Activated CD8-positive, alpha-beta memory T cell treated with anti-CD3 and anti-CD28 coated beads for 1 hour (primary cell): ENCODE measurements around the gene FGG.
"Not testable (repeated sequence)": the region's sequence is repeated elsewhere in the genome, so short reads cannot be mapped to it uniquely, and the experiment has no call there.

Experiments used
- DNase-seq, 2 donors: peaks; one replicate each; pipeline ENCODE4 v3.0.0-alpha.2; 2020; ENCODE audit warnings: low read depth in 1 of 2; ENCODE audit errors: extremely low read depth in 1 of 2

Gene FGG

DNA sequence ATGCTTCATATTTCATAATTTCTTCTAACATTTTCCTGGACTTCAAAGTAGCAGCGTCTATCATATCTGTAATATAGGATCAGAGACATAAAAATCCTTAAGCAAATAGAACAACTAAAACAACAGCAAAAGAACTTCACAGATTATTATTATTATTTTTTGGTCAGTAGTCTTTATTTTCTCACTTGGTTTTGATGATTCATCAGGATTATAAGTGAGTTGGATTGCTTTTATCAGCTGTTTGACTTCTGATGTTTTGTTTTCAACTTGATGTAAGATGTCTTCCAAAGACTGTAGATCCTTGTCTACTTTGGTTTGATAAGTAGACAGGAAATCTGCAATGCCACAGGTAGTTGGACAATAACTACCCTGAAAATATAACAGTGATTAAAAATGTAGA, 623 bp downstream of the FGG start:
- DNase-seq: no peak

DNA sequence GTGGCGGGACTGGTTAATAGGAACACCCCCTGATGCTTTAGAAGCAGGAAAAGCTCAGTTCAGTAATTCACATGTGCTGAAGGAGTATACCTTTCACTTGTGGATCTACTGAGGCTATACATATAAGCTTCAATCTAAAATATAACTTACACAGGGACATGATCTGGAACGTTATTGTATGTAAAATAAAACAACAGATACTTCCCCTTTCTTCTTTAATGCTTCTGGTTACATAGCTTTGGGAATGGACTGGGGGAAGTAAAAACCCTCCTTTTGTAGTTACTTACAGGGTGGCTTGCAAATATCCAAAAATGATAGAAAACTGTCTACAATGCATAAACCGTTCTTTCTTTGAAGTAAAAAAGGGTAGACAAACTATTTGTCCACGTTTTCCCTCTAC, 1.9 kb downstream of the FGG start:
- DNase-seq: no peak

DNA sequence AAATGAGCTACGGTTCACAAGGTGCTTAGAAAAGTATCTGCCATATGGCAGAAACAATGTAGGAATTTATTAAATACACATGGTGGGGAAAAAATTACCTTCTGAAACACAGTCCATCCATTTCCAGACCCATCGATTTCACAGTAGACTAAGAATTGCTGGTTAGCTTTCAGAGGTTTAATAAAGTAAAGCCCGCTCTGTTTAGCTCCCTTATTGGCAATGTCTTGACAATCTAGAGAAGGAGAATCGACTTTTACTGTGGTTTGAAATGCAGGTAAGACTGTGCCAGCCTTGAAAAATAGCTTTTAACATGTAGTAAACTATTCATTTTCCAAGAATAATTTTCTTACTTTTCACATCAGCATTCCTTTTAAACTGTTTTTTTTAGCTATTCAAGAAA, 2.9 kb downstream of the FGG start:
- no peak for DNase-seq

DNA sequence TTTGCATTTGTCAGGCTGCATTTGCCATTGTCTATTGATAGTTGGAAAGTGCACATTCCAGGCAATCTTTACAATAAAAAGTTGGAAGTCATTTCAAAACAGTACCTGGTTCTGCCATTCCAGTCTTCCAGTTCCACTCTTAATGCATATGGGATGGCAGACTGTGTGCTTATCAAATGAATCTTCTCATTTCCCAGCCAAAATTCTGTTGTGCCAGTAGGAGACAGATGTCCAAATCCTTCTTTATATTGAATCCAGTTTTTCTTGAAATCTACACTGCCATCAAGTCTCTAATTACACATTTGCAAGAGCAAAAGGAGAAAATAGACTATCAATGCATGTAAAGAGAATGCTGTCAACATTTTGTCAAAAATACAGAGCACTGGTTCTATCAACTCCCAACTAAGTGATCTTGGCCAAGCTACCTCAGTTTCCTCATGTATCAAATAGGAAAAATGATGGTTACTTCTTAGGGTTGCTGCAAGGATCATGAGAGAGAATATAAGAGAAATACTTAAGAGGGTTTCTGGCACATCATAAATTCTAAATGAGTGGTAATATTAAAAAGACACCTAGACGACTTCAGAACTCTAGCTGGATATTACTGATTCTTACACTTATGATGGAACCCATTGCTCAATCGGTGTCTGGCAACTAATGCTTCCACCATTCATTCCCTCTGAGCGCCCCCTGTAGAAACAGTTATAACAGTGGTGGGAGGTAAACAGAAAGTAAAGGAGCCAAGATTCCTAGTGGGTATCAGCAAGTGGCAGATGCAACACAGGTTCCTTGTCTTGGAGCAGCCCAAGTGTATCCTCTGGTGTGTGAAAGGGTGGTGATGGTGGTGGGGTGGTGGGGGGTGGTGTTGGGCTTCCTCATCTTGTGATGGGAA, 3.8 kb downstream of the FGG start:
- DNase-seq: no peak

DNA sequence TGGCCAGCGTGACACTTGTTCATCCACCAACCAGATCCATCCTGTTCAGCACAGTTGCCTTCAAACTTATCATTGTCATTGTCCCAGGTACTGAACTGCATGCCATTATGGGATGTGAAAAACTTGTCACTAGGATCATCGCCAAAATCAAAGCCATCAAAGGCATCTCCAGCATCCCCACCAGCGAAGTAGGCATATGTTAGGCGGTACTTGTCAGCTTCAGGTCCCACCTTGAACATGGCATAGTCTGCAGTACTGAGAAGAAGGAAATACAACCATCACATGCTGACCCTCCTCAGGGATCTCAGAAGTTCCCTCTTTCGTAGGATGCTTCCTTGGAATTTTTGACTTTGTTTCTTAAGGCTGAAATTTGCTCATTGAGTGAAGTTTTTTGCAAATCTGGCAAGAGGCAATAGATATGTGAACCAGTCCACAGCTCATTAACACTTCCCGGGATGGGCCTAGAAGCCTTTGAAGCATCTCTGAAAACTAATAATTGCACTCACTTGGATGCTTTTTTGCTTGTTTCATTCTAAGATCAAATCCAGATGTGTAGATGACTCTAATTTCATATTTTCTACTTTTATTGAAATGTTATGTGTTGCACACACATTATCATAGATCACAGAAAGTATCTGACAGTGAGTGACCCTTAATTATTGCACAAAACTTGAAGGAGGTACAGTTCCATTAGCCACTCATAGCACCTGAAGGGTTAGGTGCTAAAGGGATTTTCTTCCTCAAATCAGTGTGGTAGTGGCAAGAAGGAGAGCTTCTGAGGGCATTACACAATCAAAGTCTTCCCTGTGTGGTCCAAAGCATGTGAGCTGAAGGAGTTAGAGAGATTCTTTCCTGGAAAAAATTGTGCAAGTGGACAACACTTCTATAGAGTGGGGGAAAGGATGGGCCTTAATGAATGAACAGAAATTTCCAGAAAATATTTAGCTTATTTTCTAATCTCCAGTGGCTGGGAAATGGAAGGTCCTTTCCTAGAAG, 5.4 kb downstream of the FGG start:
- DNase-seq: no peak

DNA sequence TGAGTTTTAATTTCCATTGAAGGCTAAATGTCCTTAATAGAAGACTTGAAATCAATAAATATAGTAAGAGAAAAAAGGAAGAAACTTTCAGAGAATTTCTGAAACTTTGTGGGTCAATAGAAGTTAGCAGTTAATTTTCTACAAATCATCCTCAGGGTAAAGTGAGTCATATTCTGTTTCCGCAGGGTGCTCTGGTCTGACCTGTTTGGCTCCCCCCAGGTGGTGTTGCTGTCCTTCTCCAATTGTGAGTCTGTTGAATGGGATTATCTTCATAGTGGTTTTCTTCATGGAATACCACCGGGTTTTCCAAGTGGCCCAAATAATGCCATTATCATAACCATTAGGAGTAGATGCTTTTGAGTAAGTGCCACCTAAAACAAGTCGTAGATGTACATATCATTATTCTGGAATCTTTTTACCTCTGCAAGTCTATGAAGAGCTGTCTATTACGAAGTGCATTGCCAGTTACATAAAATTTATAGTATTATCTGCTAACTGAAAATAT, 7.7 kb downstream of the FGG start:
- DNase-seq: no peak

DNA sequence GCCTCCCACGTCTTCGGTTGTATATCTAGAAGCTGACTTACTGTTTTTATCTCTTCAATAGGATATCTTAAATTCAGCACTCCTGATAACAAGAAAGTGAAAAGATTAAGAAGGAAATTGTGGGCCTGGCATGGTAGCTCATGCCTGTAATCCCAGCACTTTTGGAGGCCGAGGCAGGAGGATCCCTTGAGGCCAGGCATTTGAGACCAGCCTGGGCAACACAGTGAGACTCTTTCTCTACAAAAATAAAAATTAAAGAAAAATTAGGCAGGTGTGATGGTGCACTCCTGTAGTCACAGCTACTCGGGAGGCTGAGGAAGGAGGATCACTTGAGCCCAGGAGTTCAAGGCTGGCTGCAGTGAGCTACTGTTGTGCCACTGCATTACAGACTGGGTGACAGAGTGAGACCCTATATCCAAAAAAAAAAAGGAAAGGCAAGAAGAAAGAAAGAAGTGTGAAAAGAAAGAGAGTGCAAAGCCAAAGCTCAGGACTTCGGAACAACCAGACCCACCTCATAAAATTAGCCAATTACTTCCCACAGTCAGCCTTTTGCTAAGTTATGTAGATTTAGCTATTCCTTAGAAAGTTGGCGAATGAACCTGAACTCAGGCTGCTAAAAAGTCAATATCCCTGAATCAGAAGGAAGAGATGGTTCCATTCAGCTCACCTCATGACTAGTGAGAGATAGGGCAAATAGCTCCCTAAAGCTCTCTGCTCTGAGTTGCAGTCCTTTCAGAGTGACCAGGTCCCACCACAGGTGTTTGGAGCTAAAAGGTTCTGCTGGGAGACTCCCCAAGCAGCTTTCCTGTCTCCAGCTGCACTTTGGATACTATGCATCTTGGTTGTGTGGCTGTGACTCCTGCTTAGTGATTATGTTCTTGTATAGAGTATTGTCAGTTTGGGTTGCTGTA, 9.2 kb downstream of the FGG start:
- DNase-seq: no peak

DNA sequence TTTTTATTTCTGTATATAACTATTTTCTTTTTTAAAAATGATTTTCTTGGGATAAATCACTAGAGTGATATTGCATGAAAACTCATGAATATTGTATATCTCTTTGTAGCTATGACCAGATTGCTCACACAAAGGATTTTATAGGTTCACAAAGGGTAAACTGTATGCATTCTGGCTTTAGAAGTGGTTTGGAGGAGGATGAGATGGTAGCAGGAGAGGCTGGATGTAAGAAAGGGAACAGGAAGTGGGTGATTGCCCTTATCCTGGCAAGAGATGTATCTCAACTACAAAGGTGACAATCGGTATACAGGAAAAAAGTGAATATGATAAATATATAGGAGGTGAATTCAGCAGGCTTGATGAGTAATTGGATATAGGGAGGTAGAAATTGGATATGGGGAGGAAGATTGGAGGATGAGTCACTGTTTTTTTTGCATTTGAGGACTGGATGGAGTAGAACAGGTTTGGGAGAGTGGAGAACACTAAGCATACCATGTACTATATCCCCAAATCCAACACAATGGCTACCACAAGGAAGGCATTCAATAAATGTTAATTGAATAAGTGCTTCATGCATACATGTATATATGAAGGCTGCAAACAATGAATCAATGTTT, 9.9 kb downstream of the FGG start:
- DNase-seq: no peak

DNA sequence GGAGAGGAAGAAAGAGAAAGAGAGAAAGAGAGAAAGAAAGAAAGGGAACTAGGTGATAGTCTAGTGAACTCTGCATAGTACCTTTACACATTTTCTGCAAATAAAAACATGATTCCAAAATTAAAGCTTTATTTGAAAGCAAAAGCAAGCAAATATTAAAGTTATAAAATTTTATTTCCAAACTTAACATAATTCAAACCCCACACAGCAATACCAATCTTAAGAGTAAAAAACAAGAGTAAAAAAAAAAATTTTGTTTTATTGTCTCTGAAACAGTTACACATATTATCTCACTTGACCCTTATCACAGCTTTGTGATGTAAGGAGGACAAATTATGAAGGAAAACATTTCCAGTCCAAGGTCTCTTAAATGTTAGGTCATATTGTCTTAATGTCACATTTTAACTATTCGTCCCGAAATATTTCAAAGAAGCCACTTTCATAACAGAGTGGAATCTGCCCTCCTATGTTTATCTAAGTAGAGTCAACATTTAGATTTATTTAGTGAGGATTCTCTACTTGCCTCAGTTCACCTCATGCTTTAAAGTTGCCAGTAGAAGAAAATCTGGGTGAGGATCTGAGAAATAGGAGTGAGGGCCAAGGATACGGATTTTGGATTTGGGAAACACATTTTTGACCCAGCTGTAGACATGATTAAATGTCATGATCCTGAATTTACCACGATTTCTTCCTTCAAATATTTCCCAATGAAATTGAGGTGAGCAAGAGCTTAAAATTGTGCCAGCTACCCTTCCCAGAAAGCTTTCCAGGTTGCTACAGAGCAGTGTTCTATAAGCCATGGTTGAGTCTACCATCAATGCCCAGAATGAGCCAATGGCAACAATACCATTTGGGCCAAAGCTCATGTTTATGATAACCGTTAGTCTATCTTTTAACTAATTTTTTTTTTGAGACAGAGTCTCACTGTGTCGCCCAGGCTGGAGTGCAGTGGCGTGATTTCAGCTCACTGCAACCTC, 14.4 kb downstream of the FGG start:
- DNase-seq: no peak

DNA sequence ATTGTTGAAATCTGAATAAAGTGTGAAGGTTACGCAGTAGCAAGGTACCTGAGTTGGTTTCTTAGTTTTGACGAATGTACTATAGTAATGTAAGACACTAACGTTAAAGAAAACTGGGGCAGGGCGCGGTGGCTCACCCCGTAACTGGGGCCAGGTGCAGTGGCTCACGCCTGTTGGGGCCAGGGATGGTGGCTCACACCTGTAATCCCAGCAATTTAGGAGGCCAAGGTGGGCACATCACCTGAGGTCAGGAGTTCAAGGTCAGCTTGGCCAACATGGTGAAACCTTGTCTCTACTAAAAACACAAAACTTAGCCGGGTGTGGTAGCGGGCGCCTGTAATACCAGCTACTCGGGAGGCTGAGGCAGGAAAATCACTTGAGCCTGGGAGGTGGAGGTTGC, 15.2 kb downstream of the FGG start:
- DNase-seq: not testable (repeated sequence)

DNA sequence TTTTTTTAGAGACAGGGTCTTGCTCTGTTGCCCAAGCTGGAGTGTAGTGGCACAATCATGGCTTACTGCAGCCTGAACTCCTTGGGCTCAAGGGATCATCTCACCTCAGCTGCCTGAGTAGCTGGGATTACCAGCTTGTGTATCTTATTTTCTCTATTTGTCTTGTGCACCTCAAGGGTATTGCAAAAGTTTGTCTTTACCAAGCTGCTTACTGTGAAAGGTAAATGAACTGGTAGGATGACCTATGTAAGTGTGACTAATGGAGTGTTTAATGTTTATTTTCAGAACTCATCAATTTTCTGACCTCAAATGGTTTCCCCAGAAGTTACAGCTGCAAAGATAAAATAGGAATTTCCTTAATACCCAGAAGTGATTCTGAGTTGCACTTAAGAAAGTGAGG, 16.6 kb downstream of the FGG start:
- DNase-seq: no peak

DNA sequence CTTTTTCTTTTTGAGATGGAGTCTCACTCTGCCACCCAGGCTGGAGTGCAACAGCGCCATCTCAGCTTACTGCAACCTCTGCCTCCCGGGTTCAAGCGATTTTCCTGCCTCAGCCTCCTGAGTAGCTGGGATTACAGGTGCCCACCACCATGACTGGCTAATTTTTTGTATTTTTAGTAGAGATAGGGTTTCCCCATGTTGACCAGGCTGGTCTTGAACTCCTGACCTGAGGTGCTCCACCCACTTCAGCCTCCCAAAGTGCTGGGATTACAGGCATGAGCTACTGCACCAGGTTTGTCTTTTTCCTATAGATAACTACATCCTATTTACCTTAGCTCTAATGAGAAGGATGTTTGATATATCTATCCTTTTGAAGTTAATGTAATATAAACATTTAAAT, 18.1 kb downstream of the FGG start:
- not testable (repeated sequence) for DNase-seq

DNA sequence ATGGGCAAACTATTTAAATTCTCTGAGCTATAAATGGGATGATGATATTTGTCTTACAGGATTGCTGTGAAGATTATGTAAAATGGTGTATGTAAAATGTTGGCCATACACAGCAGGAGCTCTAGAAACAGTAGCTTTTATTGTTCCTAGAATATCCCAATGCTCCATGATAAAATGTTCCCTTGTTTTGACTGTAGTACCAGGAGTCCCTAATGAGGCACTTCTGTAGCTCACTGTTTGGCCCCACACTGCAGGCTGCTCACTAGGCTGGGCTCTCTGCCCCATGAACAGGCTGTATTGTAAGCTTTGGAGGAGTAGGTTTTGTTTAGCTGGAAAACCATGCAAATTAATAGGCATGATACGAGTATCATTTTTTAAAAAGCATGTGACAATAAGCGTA, 18.6 kb downstream of the FGG start:
- no peak for DNase-seq

DNA sequence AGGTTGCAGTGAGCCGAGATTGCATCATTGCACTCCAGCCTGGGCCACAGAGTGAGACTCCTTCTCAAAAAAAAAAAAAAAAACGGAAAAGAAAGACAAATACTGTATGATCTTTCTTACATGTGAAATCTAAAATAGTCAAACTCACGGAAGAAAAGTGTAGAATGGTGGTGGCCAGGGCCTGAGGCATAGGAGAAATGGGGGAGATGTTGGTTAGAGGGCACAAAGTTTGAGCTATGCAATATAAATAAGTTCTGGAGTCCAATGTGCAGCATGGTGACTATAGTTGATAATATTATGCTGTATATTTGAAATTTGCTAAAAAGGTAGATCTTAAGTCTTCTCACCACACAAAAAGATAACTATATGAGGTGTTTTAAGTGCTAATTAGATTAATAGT, 20.6 kb downstream of the FGG start:
- DNase-seq: no peak

DNA sequence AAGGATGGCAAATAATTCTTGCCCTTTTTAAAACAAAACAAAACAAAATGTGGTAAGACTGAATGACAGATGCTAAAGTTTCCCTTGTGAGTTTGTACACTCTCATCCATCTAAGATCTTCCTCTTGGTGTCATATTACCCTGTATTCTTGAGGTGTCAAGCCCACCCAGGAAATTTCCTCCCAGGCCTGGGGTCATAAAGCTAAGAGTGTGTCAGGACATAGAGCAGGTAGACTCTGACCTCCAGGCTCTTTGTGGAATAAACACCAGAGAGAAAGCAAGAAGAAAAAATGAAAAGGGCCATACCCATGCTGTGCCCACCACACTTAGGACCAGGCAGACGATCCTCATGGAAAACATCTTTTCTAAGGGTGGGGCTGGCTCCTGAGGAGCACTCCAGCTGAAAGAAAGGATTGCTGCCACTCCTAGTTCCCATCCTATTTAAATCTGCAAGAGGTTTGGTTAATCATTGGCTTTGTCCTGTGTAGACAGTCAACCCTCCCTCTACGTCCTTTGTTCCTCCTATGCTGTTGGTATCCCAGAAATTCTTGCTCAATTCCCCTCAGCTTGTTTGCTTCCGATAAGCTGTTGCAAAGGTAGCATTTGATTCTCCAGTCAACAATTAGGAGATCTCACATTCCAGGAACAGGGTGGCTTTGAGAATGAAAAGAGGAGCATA, 22.0 kb downstream of the FGG start, which contains the start of gene FGA:
FGA (minus strand) TSS at position 414 of the 678 bp plus-strand sequence; CDS start at position 359, 55 bp downstream.
- DNase-seq: no peak

DNA sequence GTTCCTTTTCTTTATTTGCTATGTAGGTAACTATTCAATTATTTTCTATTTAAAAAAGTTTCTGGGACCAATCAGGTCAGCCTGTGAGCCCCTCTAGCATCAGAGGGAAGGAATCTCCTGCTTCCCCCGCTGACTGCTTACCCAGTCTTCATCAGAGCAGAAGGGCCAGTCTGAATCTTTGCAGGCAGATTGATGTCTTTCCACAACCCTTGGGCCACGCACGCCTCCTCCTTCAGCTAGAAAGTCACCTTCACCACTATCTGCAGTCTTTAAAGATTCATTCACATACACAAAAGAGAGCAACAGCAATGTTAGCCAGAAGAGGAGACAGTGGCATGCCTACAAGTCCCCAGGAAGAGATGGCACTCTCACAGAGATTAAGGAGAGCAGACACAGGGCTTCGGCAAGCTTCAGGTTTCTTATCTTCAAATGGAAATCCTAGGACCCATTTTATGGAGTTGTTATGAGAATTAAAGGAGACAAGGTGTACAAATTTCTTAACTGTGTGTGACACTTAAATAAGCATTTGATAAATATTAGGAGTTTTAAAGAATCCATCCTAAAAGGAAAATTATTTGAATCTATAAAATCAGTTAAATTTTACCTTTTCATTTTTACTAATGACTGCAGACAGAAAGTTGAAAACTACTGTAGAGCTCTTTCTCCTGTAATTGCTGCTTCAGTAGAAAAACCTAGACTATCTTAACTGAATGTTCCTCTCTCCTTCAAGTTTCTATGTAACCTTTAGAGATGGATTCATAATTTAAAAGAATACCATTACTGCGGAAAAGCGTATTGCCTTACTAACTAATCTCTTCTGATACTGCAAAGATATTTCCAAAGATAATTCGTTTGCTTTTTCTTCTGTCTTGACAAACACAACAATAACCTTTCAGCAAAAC, 22.9 kb downstream of the FGG start:
- no peak for DNase-seq

DNA sequence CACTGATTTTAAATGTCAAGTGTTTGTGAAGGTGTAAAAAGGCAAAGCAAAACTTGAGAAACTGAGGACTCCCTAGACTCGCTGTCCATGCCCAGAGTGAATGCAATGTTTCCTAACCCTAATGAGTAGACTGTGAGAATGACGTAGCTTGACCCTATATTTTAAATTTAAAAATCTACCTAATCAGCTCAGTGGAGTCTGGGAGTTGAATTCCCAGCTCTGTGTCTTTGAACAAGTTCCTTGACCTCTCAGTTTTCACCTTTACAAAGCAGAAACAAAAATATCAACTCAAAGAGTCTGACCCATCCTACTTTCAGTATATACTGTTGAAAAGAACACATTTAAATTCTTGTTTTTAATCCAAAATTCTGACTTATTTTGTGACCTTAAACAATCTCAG, 24.3 kb downstream of the FGG start:
- no peak for DNase-seq
